22Rv1 (cell line): ENCODE data around the gene ULK4.
A peak's percentile ranks its signal among the peaks of the same experiment; 100 is the strongest.

ENCODE experiments used
- H3K27ac ChIP-seq: fragments of 450-650 bp; 2 replicates; pipeline ENCODE4 v1.5.1; 2017
- ZFX ChIP-seq: fragments of 450-650 bp; IDR thresholded peaks from 2 replicates; pipeline ENCODE4 v1.6.1; 2017; ENCODE audit warnings: antibody characterized with exemption, borderline replicate concordance
- TF ChIP-seq, protein P1 (sequence below): fragments of 450-650 bp; IDR thresholded peaks from 2 replicates; pipeline ENCODE4 v1.5.1; 2017; ENCODE audit warnings: mild to moderate bottlenecking

ULK4 gene

GRCh38 chr3:41220906-41221677 is 740.8 kb downstream of the ULK4 start:
- H3K27ac ChIP-seq, result no peak overlapping the region

GRCh38 chr3:41219424-41219823 is 742.5 kb downstream of the ULK4 start:
- H3K27ac ChIP-seq, result no peak overlapping the region
- TF ChIP-seq, protein P1, sequence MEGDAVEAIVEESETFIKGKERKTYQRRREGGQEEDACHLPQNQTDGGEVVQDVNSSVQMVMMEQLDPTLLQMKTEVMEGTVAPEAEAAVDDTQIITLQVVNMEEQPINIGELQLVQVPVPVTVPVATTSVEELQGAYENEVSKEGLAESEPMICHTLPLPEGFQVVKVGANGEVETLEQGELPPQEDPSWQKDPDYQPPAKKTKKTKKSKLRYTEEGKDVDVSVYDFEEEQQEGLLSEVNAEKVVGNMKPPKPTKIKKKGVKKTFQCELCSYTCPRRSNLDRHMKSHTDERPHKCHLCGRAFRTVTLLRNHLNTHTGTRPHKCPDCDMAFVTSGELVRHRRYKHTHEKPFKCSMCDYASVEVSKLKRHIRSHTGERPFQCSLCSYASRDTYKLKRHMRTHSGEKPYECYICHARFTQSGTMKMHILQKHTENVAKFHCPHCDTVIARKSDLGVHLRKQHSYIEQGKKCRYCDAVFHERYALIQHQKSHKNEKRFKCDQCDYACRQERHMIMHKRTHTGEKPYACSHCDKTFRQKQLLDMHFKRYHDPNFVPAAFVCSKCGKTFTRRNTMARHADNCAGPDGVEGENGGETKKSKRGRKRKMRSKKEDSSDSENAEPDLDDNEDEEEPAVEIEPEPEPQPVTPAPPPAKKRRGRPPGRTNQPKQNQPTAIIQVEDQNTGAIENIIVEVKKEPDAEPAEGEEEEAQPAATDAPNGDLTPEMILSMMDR, result no peak
- TF ChIP-seq ZFX, result no peak

More at GRCh38 chr3:41220906-41221677, 740.8 kb downstream of the ULK4 start:
- TF ChIP-seq, protein P1, result no peak
- no peak for TF ChIP-seq ZFX

GRCh38 chr3:41216993-41217392 is 744.9 kb downstream of the ULK4 start:
- H3K27ac ChIP-seq, result peak overlapping the region; percentile 47
- TF ChIP-seq, protein P1, result no peak
- TF ChIP-seq ZFX, result no peak

- TF ChIP-seq ZFX, result no peak
- TF ChIP-seq, protein P1, result no peak
- peak overlapping the region; percentile 47 for H3K27ac ChIP-seq
Measured at GRCh38 chr3:41216422-41216821, 745.5 kb downstream of the ULK4 start.

DNA sequence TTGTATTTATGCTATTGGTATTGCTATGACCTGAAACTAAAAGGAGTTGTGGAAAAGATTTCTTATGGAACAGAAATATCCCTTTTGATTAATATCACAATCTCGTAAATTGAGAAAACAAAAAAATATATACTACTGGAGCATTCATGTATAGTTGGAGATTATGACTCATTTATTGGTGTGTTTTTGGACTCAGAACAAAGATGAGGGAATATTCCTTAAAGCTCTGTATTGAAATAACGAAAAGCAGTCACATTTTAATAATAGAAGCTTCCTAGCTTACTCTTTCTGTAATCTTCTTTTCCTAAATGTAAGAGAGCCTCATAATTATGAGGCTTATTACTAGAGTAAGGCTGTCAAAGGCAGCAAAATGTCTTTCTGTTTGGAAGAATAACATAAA is 748.3 kb downstream of the ULK4 start:
- TF ChIP-seq, protein P1, result no peak
- no peak for TF ChIP-seq ZFX
- H3K27ac ChIP-seq, result no peak overlapping the region

DNA sequence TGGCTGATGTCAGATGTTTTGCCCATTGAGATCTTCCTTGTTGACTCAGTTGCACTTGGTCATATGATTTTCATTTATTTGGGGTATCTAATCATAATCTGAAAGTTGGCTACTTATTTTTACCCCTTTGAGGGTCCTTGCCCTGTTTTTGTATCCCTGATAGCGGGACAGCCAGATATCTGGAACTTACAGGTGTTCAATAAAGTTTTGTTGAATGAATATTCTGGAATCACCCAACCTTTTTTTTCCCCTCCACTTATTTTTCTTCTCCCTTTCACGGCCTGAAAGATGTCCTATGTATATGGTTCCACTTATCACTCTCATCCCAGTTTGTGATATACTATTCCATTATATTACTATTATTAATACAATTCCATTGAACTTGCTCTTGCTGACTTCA is 749.8 kb downstream of the ULK4 start:
- TF ChIP-seq ZFX, result no peak
- TF ChIP-seq, protein P1, result no peak
- no peak overlapping the region for H3K27ac ChIP-seq

- TF ChIP-seq, protein P1, result no peak
- no peak for TF ChIP-seq ZFX
- no peak overlapping the region for H3K27ac ChIP-seq
Measured at GRCh38 chr3:41210966-41211365, 750.9 kb downstream of the ULK4 start.
